HG03103 (cell line): ENCODE results near the gene NMRAL1.

ENCODE experiments used
- ATAC-seq: cut with Tn5 transposase; IDR thresholded peaks from one replicate; pipeline ENCODE4 v1.9.1; 2021; ENCODE audit warnings: low read depth; ENCODE audit not compliant: unreplicated experiment

The NMRAL1 gene

GRCh38 chr16:4505356-4506147 is 31.1 kb upstream of the NMRAL1 start:
- ATAC-seq = peak; percentile 73

GRCh38 chr16:4501071-4501478 is 26.6 kb upstream of the NMRAL1 start:
- ATAC-seq = no peak

GRCh38 chr16:4500272-4500671 is 25.8 kb upstream of the NMRAL1 start:
- ATAC-seq = no peak

GRCh38 chr16:4499196-4499555 is 24.8 kb upstream of the NMRAL1 start:
- no peak for ATAC-seq

- ATAC-seq = no peak
Observed at GRCh38 chr16:4498546-4499195, 24.2 kb upstream of the NMRAL1 start.

- ATAC-seq = no peak
Observed at GRCh38 chr16:4496305-4496704, 21.9 kb upstream of the NMRAL1 start.

- ATAC-seq = no peak
Observed at GRCh38 chr16:4495766-4496165, 21.3 kb upstream of the NMRAL1 start.

- no peak for ATAC-seq
Observed at GRCh38 chr16:4494746-4495490, 20.5 kb upstream of the NMRAL1 start.

GRCh38 chr16:4491898-4492297 is 17.5 kb upstream of the NMRAL1 start:
- ATAC-seq = no peak

GRCh38 chr16:4489030-4489429 is 14.6 kb upstream of the NMRAL1 start:
- ATAC-seq = no peak

GRCh38 chr16:4488499-4488967 is 14.1 kb upstream of the NMRAL1 start:
- no peak for ATAC-seq

- ATAC-seq = no peak
Observed at GRCh38 chr16:4487955-4488498, 13.6 kb upstream of the NMRAL1 start.

GRCh38 chr16:4486126-4486893 is 11.9 kb upstream of the NMRAL1 start:
- no peak for ATAC-seq

- ATAC-seq = no peak
Observed at GRCh38 chr16:4481963-4482362, 7.5 kb upstream of the NMRAL1 start.

GRCh38 chr16:4481526-4481925 is 7.1 kb upstream of the NMRAL1 start:
- ATAC-seq = no peak

GRCh38 chr16:4477966-4478365 is 3.5 kb upstream of the NMRAL1 start:
- no peak for ATAC-seq

GRCh38 chr16:4475880-4476788 is 1.7 kb upstream of the NMRAL1 start, which contains the start of gene HMOX2:
HMOX2 (plus strand) TSS chr16:4476398; CDS start chr16:4505525, 29,127 bp downstream.
- ATAC-seq = peak; percentile 82

- no peak for ATAC-seq
Observed at GRCh38 chr16:4472880-4473279, 1.5 kb downstream of the NMRAL1 start.

GRCh38 chr16:4471869-4472268 is 2.6 kb downstream of the NMRAL1 start:
- no peak for ATAC-seq
